Heart left ventricle (tissue), 16 donors: ENCODE measurements around the gene LPP. TPM values are rescaled to one million over a fixed set of nuclear protein-coding genes. Genes with fewer than 3 reads are reported as not detected.
"Not testable (repeated sequence)": the region's sequence is repeated elsewhere in the genome, so short reads cannot be mapped to it uniquely, and the experiment has no call there.

Experiments used
- ATAC-seq, 4 donors: fragments of 200-7000 bp; cut with Tn5 transposase; one replicate each; pipeline ENCODE4 v1.9.1; 2020 to 2022; ENCODE audit warnings: moderate library complexity in 4 of 4, mild to moderate bottlenecking in 3 of 4, moderate number of reproducible peaks in 1 of 4
- DNase-seq, 5 donors: peaks; one replicate each; pipeline ENCODE4 v3.0.0-alpha.2; 2020
- H3K27ac ChIP-seq, 12 donors: fragments of 200-600 bp; sonication (generic) in 4 of 12; one replicate each; pipeline versions ENCODE4 v1.5.0 to v1.8.0; 2016 to 2022; ENCODE audit warnings: mild to moderate bottlenecking in 2 of 12
- H3K27me3 ChIP-seq, 9 donors: fragments of 200-600 bp; sonication (generic) in 2 of 9; one replicate each; pipeline versions ENCODE4 v1.5.1 to v1.8.0; 2016 to 2022; ENCODE audit warnings: mild to moderate bottlenecking in 3 of 9
- H3K36me3 ChIP-seq, 9 donors: fragments of 200-600 bp; sonication (generic) in 2 of 9; one replicate each; pipeline versions ENCODE4 v1.5.0 to v1.8.0; 2018 to 2022; ENCODE audit warnings: mild to moderate bottlenecking in 2 of 9
- H3K4me1 ChIP-seq, 12 donors: fragments of 200-600 bp; sonication (generic) in 4 of 12; one replicate each; pipeline versions ENCODE4 v1.5.0 to v1.8.0; 2016 to 2022; ENCODE audit warnings: mild to moderate bottlenecking in 3 of 12
- H3K4me3 ChIP-seq, 12 donors: fragments of 200-600 bp; sonication (generic) in 4 of 12; one replicate each; pipeline versions ENCODE4 v1.5.0 to v1.8.0; 2017 to 2022; ENCODE audit warnings: mild to moderate bottlenecking in 9 of 12, moderate library complexity in 4 of 12
- H3K9me3 ChIP-seq, 12 donors: fragments of 200-600 bp; sonication (generic) in 4 of 12; one replicate each; pipeline versions ENCODE4 v1.5.0 to v1.8.0; 2016 to 2022; ENCODE audit warnings: mild to moderate bottlenecking in 1 of 12
- CTCF ChIP-seq, 12 donors: fragments of 200-600 bp; sonication (generic) in 4 of 12; IDR thresholded peaks; one replicate each; pipeline versions ENCODE4 v1.5.0 to v1.8.0; 2018 to 2022; ENCODE audit warnings: antibody characterized with exemption in 12 of 12, mild to moderate bottlenecking in 5 of 12
- POLR2A ChIP-seq, 2 donors: fragments of 450-650 bp; IDR thresholded peaks; one replicate each; pipeline ENCODE4 v1.6.1; 2017; ENCODE audit warnings: antibody characterized with exemption in 2 of 2, mild to moderate bottlenecking in 2 of 2, moderate library complexity in 2 of 2
- WGBS, 4 donors: extraction: QIAGEN DNeasy Blood & Tissue Kit in 2 of 4; methylation state at CpG; one replicate each; pipeline versions ENCODE4 v1.1.5 to v1.1.7; 2013 to 2018; 5-methylcytosine and 5-hydroxymethylcytosine counted together
- intact Hi-C, 10 donors: fragments of 100-400 bp; cut with DNase I; formaldehyde crosslinking; loops; one replicate each; pipeline versions ENCODE4 v1.11.1 to v1.14.2; 2022
- polyA plus RNA-seq, 2 donors: library from polyadenylated mRNA; stranded (reverse); fragments of 200-250 nt; gene quantifications; one replicate each; pipeline ENCODE4 v1.2.3, GENCODE V29; 2013
- total RNA-seq, 9 donors: library from RNA; depleted of rRNA in 2 of 9; stranded (reverse); fragments of >200 nt in 2 of 9; fragmentation: NEBNext Ultra II Directional in 3 of 9; extraction: Animal tissue kit (Norgen Biotek cat#: 25700) in 3 of 9; gene quantifications; one replicate each; pipeline versions ENCODE4 v1.1.0 to v1.2.4, GENCODE V29; 2016 to 2023
- donor health status: ischemic (EF 13 %, LVEDD 7.1; RV severe dilation, severe dysfunction).
- donor health status: healthy with polysubstance abuse.
- donor health status: DM: no; HTN: yes; CAD: no.
- donor health status: DM: no; HTN: no; CAD: no.
- donor health status: ischemic (EF 25% LVEDD 6.9; RV normal size, moderate dysfunction).
- donor health status: ischemic (EF 25% LVEDD 5.7; RV mildly dilated, moderate dysfunction).
- donor health status: healthy.
- donor health status: DM: yes; HTN: yes; CAD: no.
- donor health status: ischemic (EF 35%, LVEDD 5.7; RV mildly dilated, moderate dysfunction).
- donor health status: nonischemic (EF 11% LVEDD 7.7; RV severe dilation, severe dysfunction).
- donor health status: DM: yes; HTN: yes; CAD: no.
- donor health status: PGD.
- donor health status: ischemic (EF 29% LVEDD 5.4; RV normal size, mild dysfunction).
- donor health status: nonischemic (EF 23%, LVEDD 6.1; RV moderate dilation, normal function).

Gene LPP
- total and polyA plus RNA-seq, 11 donors = 9.2 to 178 (median 100) TPM

- intact Hi-C loops = no loop called here
Measured at GRCh38 chr3:188421151-188421821, 267.3 kb downstream of the LPP start.

GRCh38 chr3:188421836-188422540, 268.0 kb downstream of the LPP start:
- no peak overlapping the region for H3K4me3 ChIP-seq
- peak in 2 of 5 donors; percentile 26 to 29 for DNase-seq
- no peaks in the 10 kb centered on the region for H3K27me3 ChIP-seq
- no peak for TF ChIP-seq POLR2A (IDR thresholded peaks at IDR 0.05)
- TF ChIP-seq CTCF (IDR thresholded peaks at IDR 0.05) = no peak
- WGBS, 4 donors = 68 to 79% (median 78%) methylated on average over 6 of the region's 6 CpGs
- no peaks in the 10 kb centered on the region for H3K36me3 ChIP-seq
- ATAC-seq = peak; percentile 49 to 77 (median 67)
- intact Hi-C loops = no loop called here
- peaks cover 0 to 28% (median 0%) of the 10 kb centered on the region in 12 donors for H3K9me3 ChIP-seq
- peak overlapping the region in 4 of 12 donors; percentile 11 to 59 (median 20) for H3K27ac ChIP-seq
- H3K4me1 ChIP-seq = peaks cover 0 to 30% (median 12%) of the 10 kb centered on the region in 12 donors

More at GRCh38 chr3:188421151-188421821, 267.3 kb downstream of the LPP start:
- no peaks in the 10 kb centered on the region for H3K36me3 ChIP-seq
- H3K4me1 ChIP-seq = peaks cover 0 to 32% (median 12%) of the 10 kb centered on the region in 12 donors
- peak overlapping the region in 4 of 12 donors; percentile 11 to 59 (median 20) for H3K27ac ChIP-seq
- no peak for TF ChIP-seq POLR2A (IDR thresholded peaks at IDR 0.05)
- no peak for TF ChIP-seq CTCF (IDR thresholded peaks at IDR 0.05)
- WGBS, 4 donors = 69 to 81% (median 76%) methylated on average over 2 of the region's 2 CpGs
- ATAC-seq = peak in 2 of 4 donors; percentile 11 to 62
- H3K4me3 ChIP-seq = no peak overlapping the region
- DNase-seq = no peak
- peaks cover 0 to 21% (median 0%) of the 10 kb centered on the region in 12 donors for H3K9me3 ChIP-seq
- H3K27me3 ChIP-seq = no peaks in the 10 kb centered on the region

DNA sequence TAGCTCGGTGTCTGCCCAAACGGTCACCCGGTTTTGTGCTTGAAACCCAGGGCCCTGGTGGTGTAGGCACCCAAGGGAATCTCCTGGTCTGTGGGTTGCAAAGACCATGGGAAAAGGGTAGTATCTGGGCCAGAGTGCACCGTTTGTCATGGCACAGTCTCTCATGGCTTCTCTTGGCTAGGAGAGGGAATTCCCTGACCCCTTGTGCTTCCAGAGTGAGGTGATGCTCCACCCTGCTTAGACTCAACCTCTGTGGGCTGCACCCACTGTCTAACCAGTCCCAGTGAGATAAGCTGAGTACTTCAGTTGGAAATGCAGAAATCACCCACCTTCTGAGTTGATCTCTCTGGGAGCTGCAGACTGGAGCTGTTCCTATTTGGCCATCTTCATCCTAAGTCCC, 274.0 kb downstream of the LPP start:
- H3K36me3 ChIP-seq, H3K4me3 ChIP-seq, DNase-seq, ATAC-seq, H3K27me3 ChIP-seq, intact Hi-C loops, H3K27ac ChIP-seq: not testable (repeated sequence)
- H3K4me1 ChIP-seq = peaks cover 0 to 37% (median 17%) of the 10 kb centered on the region in 12 donors
- peaks cover 0 to 22% (median 0%) of the 10 kb centered on the region in 12 donors for H3K9me3 ChIP-seq
- WGBS, 4 donors = 88 to 93% (median 91%) methylated on average over 2 to 4 of the region's 4 CpGs

GRCh38 chr3:188431040-188431439, 277.1 kb downstream of the LPP start:
- ATAC-seq (no peak), DNase-seq (no peak)
- WGBS, 4 donors = 92 to 97% (median 96%) methylated on average over 5 of the region's 5 CpGs
- Histone ChIP-seq H3K27me3 (no peaks in the 10 kb centered on the region), H3K4me1 (peaks cover 0 to 58% (median 24%) of the 10 kb centered on the region in 12 donors), H3K9me3 (peaks cover 0 to 9% (median 0%) of the 10 kb centered on the region in 12 donors), H3K36me3 (no peaks in the 10 kb centered on the region), H3K27ac (peak overlapping the region in 3 of 12 donors; percentile 7 to 57 (median 27)), H3K4me3 (no peak overlapping the region)
- intact Hi-C loops = no loop called here
- no peak for TF ChIP-seq CTCF (IDR thresholded peaks at IDR 0.05)
